Bronchial epithelial cell (primary cell): ENCODE results near the gene UBE2V1. TPM values are rescaled to one million over a fixed set of nuclear protein-coding genes. Genes with fewer than 3 reads are reported as not detected.

Source experiments
- DNase-seq: peaks from one replicate; pipeline ENCODE4 v3.0.0-alpha.2; 2010; ENCODE audit warnings: low read depth
- FAIRE-seq: peaks from 2 replicates; lab custom pipeline; 2011; peaks lifted over from hg19 to GRCh38; lab: Jason Lieb, UNC
- H3K27me3 ChIP-seq: 2 replicates; pipeline ENCODE4 v1.5.1; 2011; ENCODE audit warnings: low read length; ENCODE audit not compliant: control insufficient read depth, insufficient read depth
- H3K36me3 ChIP-seq: 2 replicates; pipeline ENCODE4 v1.5.1; 2011; ENCODE audit warnings: low read length; ENCODE audit not compliant: control insufficient read depth, insufficient read depth
- H3K4me3 ChIP-seq: 2 replicates; pipeline ENCODE4 v1.5.1; 2011; ENCODE audit warnings: mild to moderate bottlenecking, low read depth, low read length, control low read depth
- total RNA-seq: library from RNA; depleted of rRNA; stranded (reverse); fragments of >200 nt; gene quantifications from 2 replicates; pipeline ENCODE4 v1.2.1, GENCODE V29; 2014
- TF ChIP-seq, protein P1 (sequence below): IDR thresholded peaks from 2 replicates; pipeline ENCODE4 v1.5.1; 2011; ENCODE audit warnings: mild to moderate bottlenecking, moderate library complexity, low read length, control low read depth, inconsistent platforms; ENCODE audit not compliant: insufficient read depth, severe bottlenecking

UBE2V1 gene
- total RNA-seq, 1 donor from 2014 or later, result 18.4 TPM

DNA sequence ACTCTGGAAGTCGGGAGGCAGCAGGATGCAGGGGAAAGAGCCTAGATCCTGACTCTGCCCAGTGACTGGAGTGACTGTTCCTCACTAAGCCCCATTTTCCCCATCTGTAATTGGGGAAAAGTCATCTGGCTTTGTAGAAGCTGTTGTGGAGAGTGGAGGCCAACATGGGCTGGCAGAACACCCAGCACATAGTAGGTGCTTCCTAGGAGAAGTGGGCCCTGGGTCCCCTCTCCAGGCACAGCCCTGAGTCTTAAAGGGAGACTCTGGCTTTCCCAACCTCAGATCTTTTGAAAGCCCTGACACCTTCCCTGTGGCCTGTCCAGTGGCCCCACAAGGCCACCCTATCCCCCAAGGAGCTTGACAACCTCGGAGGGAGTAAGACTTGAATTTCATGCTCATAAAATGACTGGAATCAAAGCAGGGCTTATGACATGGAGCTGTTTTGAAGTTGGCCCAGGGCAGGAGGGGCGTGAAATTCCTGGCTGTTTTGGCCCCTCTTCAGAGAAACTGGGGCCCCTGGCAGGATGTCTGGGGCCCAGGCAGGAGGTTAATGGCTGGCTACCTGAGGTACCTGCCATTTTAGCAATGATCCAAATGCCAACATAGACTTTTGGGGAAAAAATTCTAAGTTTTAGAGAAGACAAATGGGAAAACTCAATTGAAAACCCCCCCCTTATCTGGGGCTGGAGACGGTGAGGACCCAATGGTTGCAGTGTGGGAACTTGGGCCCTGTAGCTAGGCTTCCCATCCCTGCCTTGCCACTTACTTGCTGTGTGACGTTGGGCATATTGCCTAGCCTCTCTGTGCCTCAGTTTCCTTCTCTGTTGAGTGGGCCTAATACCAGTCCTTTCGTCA, 51.6 kb downstream of the UBE2V1 start:
- FAIRE-seq, result no peak

DNA sequence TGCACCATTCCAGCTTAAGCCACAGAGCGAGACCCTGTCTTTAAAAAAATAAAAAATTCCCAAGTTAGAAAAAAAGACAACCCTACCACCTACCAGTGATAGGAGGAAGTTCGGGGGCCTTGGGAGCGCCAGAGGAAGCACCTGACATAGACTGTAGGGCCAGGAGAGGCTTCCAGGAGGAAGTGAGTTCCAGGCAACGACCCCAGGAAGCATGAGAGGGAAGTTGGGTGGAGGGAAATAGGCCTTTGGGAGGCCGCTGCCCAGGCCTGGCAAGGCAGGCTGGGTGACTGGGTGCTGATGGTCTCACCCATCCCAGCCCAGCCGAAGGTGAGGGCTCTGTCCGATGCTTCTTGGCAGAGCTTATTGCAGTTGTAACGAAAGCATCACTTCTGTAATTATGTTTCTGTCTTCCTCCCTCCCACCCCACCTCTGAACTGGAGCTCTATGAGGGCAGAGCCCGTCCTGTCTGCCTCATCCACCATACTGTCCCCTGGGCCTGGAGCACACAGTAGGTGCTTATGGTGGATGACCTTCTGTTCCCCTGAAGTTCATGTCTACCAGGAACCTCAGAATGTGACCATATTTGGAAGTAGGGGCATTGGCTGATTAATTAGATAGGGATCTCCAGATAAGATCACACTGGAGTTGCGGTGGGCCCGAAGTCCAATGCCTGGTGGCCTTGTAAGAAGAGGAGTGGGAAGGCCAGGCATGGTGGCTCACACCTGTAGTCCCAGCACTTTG, 54.1 kb downstream of the UBE2V1 start:
- Histone ChIP-seq H3K36me3 (no peaks in the 10 kb centered on the region), H3K4me3 (no peak overlapping the region), H3K27me3 (peaks cover 9% of the 10 kb centered on the region)
- TF ChIP-seq, protein P1, sequence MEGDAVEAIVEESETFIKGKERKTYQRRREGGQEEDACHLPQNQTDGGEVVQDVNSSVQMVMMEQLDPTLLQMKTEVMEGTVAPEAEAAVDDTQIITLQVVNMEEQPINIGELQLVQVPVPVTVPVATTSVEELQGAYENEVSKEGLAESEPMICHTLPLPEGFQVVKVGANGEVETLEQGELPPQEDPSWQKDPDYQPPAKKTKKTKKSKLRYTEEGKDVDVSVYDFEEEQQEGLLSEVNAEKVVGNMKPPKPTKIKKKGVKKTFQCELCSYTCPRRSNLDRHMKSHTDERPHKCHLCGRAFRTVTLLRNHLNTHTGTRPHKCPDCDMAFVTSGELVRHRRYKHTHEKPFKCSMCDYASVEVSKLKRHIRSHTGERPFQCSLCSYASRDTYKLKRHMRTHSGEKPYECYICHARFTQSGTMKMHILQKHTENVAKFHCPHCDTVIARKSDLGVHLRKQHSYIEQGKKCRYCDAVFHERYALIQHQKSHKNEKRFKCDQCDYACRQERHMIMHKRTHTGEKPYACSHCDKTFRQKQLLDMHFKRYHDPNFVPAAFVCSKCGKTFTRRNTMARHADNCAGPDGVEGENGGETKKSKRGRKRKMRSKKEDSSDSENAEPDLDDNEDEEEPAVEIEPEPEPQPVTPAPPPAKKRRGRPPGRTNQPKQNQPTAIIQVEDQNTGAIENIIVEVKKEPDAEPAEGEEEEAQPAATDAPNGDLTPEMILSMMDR, result no peak
- FAIRE-seq (no peak), DNase-seq (no peak)

More for the DNA sequence above, 51.6 kb downstream of the UBE2V1 start:
- no peak for DNase-seq
- Histone ChIP-seq H3K27me3 (no peaks in the 10 kb centered on the region), H3K4me3 (no peak overlapping the region), H3K36me3 (no peaks in the 10 kb centered on the region)
- TF ChIP-seq, protein P1, result no peak

GRCh38 chr20:50057714-50058053, 55.3 kb downstream of the UBE2V1 start:
- no peak for DNase-seq
- H3K36me3 ChIP-seq, result no peaks in the 10 kb centered on the region
- TF ChIP-seq, protein P1, result no peak
- H3K4me3 ChIP-seq, result no peak overlapping the region
- FAIRE-seq, result no peak
- H3K27me3 ChIP-seq, result peaks cover 9% of the 10 kb centered on the region

DNA sequence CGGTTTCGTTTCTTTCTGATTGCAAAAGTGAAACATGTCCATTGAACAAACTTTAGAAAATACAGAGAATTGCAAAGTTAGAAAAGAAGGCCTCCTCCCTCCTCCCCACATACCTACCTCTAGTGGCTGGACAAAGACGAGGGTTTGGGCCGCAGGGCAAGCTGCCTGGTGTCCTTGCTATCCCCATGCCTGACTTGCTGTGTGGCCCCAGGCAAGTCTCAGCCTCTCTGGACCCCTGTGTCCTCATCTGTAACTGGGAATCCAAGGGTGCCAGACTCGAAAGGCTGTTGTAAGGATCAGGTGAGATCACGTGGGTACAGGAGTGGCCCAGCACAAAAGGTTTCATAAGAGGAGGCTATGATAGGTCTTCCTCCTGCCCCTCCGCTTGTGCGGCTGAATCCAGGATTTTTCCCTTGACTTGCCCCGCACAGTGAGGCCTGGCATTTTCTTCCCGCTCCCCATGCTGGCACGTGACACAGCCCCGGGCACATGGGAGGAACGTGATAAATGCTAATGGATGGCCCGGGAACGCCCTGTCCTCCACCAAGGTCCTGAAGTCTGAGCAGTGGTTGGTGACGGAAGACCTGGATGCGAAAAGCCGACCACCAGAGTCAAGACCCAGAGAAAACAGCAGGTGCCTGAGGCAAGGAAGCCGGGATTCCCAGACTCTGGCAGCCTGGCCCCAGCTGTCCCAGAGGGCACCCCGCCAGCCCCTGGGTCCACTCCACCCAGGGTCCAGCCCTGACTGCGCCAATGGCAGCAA, 55.8 kb downstream of the UBE2V1 start:
- no peak for DNase-seq
- no peaks in the 10 kb centered on the region for H3K36me3 ChIP-seq
- TF ChIP-seq, protein P1, result no peak
- no peak overlapping the region for H3K4me3 ChIP-seq
- H3K27me3 ChIP-seq, result peaks cover 11% of the 10 kb centered on the region
- no peak for FAIRE-seq

GRCh38 chr20:50056408-50056926, 56.5 kb downstream of the UBE2V1 start:
- no peak for FAIRE-seq
- DNase-seq, result no peak
- Histone ChIP-seq H3K27me3 (peaks cover 11% of the 10 kb centered on the region), H3K4me3 (no peak overlapping the region), H3K36me3 (no peaks in the 10 kb centered on the region)
- TF ChIP-seq, protein P1, result no peak
